ENCODE data around the gene WSCD2.

The WSCD2 gene

GRCh38 chr12:108179305-108179704 lies 50.2 kb downstream of the WSCD2 start:
- Histone ChIP-seq H3K36me3 (ENCODE audit: insufficient read depth, low read length) (no peaks in the 10 kb centered on the region), H3K4me3 (no peak overlapping the region), H3K27ac (no peak overlapping the region), H3K9me3 (ENCODE audit: low read depth, low read length) (no peaks in the 10 kb centered on the region), H3K9ac (ENCODE audit: insufficient read length) (no peak overlapping the region)
- no peak for DNase-seq (ENCODE audit: low read depth, low spot score)
- TF ChIP-seq POLR2AphosphoS5 (IDR thresholded peaks at IDR 0.05; ENCODE audit: borderline replicate concordance, low read depth, low read length) = no peak
- TF ChIP-seq EZH2 (IDR thresholded peaks at IDR 0.05) = no peak

- H3K27ac ChIP-seq = no peak overlapping the region
- DNase-seq (ENCODE audit: low read depth, low spot score) = no peak
- H3K36me3 ChIP-seq (ENCODE audit: insufficient read depth, low read length) = no peaks in the 10 kb centered on the region
- H3K9me3 ChIP-seq (ENCODE audit: low read depth, low read length) = no peaks in the 10 kb centered on the region
- H3K4me3 ChIP-seq = no peak overlapping the region
- TF ChIP-seq FOXP2 (optimal IDR thresholded peaks at IDR 0.05; ENCODE audit: control extremely low read depth, extremely low read length, insufficient read depth) = no peak
- TF ChIP-seq POLR2AphosphoS5 (IDR thresholded peaks at IDR 0.05; ENCODE audit: borderline replicate concordance, low read depth, low read length) = no peak
- no peak for TF ChIP-seq EZH2 (IDR thresholded peaks at IDR 0.05)
- H3K9ac ChIP-seq (ENCODE audit: insufficient read length) = no peak overlapping the region
These were observed 51.4 kb downstream of the WSCD2 start for GRCh38 chr12:108180255-108181094.

- Histone ChIP-seq H3K27ac (no peak overlapping the region), H3K9ac (ENCODE audit: insufficient read length) (no peak overlapping the region), H3K36me3 (ENCODE audit: insufficient read depth, low read length) (no peaks in the 10 kb centered on the region), H3K4me3 (no peak overlapping the region), H3K9me3 (ENCODE audit: low read depth, low read length) (no peaks in the 10 kb centered on the region)
- no peak for TF ChIP-seq FOXP2 (optimal IDR thresholded peaks at IDR 0.05; ENCODE audit: control extremely low read depth, extremely low read length, insufficient read depth)
- TF ChIP-seq EZH2 (IDR thresholded peaks at IDR 0.05) = no peak
- no peak for TF ChIP-seq POLR2AphosphoS5 (IDR thresholded peaks at IDR 0.05; ENCODE audit: borderline replicate concordance, low read depth, low read length)
- DNase-seq (ENCODE audit: low read depth, low spot score) = no peak
These were observed 52.0 kb downstream of the WSCD2 start for GRCh38 chr12:108181095-108181454.

- TF ChIP-seq FOXP2 (optimal IDR thresholded peaks at IDR 0.05; ENCODE audit: control extremely low read depth, extremely low read length, insufficient read depth) (no peak), EZH2 (IDR thresholded peaks at IDR 0.05) (no peak), POLR2AphosphoS5 (IDR thresholded peaks at IDR 0.05; ENCODE audit: borderline replicate concordance, low read depth, low read length) (no peak)
- no peak overlapping the region for H3K27ac ChIP-seq
- no peaks in the 10 kb centered on the region for H3K36me3 ChIP-seq (ENCODE audit: insufficient read depth, low read length)
- DNase-seq (ENCODE audit: low read depth, low spot score) = no peak
- no peak overlapping the region for H3K9ac ChIP-seq (ENCODE audit: insufficient read length)
- no peak overlapping the region for H3K4me3 ChIP-seq
- no peaks in the 10 kb centered on the region for H3K9me3 ChIP-seq (ENCODE audit: low read depth, low read length)
These were observed 53.0 kb downstream of the WSCD2 start for GRCh38 chr12:108182096-108182495.

- no peak for DNase-seq (ENCODE audit: low read depth, low spot score)
- TF ChIP-seq POLR2AphosphoS5 (IDR thresholded peaks at IDR 0.05; ENCODE audit: borderline replicate concordance, low read depth, low read length) = no peak
- no peak for TF ChIP-seq EZH2 (IDR thresholded peaks at IDR 0.05)
- TF ChIP-seq FOXP2 (optimal IDR thresholded peaks at IDR 0.05; ENCODE audit: control extremely low read depth, extremely low read length, insufficient read depth) = no peak
- H3K27ac ChIP-seq = no peak overlapping the region
- H3K9me3 ChIP-seq (ENCODE audit: low read depth, low read length) = no peaks in the 10 kb centered on the region
- no peak overlapping the region for H3K4me3 ChIP-seq
- H3K9ac ChIP-seq (ENCODE audit: insufficient read length) = no peak overlapping the region
- no peaks in the 10 kb centered on the region for H3K36me3 ChIP-seq (ENCODE audit: insufficient read depth, low read length)
These were observed 55.9 kb downstream of the WSCD2 start for GRCh38 chr12:108185002-108185401.

GRCh38 chr12:108187831-108188230 lies 58.7 kb downstream of the WSCD2 start:
- Histone ChIP-seq H3K27ac (no peak overlapping the region), H3K9ac (ENCODE audit: insufficient read length) (no peak overlapping the region), H3K36me3 (ENCODE audit: insufficient read depth, low read length) (no peaks in the 10 kb centered on the region), H3K9me3 (ENCODE audit: low read depth, low read length) (no peaks in the 10 kb centered on the region), H3K4me3 (no peak overlapping the region)
- TF ChIP-seq FOXP2 (optimal IDR thresholded peaks at IDR 0.05; ENCODE audit: control extremely low read depth, extremely low read length, insufficient read depth) (no peak), EZH2 (IDR thresholded peaks at IDR 0.05) (no peak), POLR2AphosphoS5 (IDR thresholded peaks at IDR 0.05; ENCODE audit: borderline replicate concordance, low read depth, low read length) (no peak)
- DNase-seq (ENCODE audit: low read depth, low spot score) = no peak

- Histone ChIP-seq H3K36me3 (ENCODE audit: insufficient read depth, low read length) (no peaks in the 10 kb centered on the region), H3K9me3 (ENCODE audit: low read depth, low read length) (no peaks in the 10 kb centered on the region), H3K9ac (ENCODE audit: insufficient read length) (no peak overlapping the region), H3K27ac (no peak overlapping the region), H3K4me3 (no peak overlapping the region)
- no peak for DNase-seq (ENCODE audit: low read depth, low spot score)
- TF ChIP-seq POLR2AphosphoS5 (IDR thresholded peaks at IDR 0.05; ENCODE audit: borderline replicate concordance, low read depth, low read length) (no peak), FOXP2 (optimal IDR thresholded peaks at IDR 0.05; ENCODE audit: control extremely low read depth, extremely low read length, insufficient read depth) (no peak), EZH2 (IDR thresholded peaks at IDR 0.05) (no peak)
These were observed 61.4 kb downstream of the WSCD2 start for GRCh38 chr12:108190529-108190928.

GRCh38 chr12:108191086-108191485 lies 62.0 kb downstream of the WSCD2 start:
- TF ChIP-seq POLR2AphosphoS5 (IDR thresholded peaks at IDR 0.05; ENCODE audit: borderline replicate concordance, low read depth, low read length) (no peak), FOXP2 (optimal IDR thresholded peaks at IDR 0.05; ENCODE audit: control extremely low read depth, extremely low read length, insufficient read depth) (no peak), EZH2 (IDR thresholded peaks at IDR 0.05) (no peak)
- no peak for DNase-seq (ENCODE audit: low read depth, low spot score)
- no peaks in the 10 kb centered on the region for H3K9me3 ChIP-seq (ENCODE audit: low read depth, low read length)
- H3K27ac ChIP-seq = no peak overlapping the region
- H3K9ac ChIP-seq (ENCODE audit: insufficient read length) = no peak overlapping the region
- H3K36me3 ChIP-seq (ENCODE audit: insufficient read depth, low read length) = no peaks in the 10 kb centered on the region
- no peak overlapping the region for H3K4me3 ChIP-seq

GRCh38 chr12:108191938-108192337 lies 62.9 kb downstream of the WSCD2 start:
- no peak overlapping the region for H3K4me3 ChIP-seq
- no peaks in the 10 kb centered on the region for H3K9me3 ChIP-seq (ENCODE audit: low read depth, low read length)
- no peak overlapping the region for H3K27ac ChIP-seq
- no peak overlapping the region for H3K9ac ChIP-seq (ENCODE audit: insufficient read length)
- no peaks in the 10 kb centered on the region for H3K36me3 ChIP-seq (ENCODE audit: insufficient read depth, low read length)
- TF ChIP-seq POLR2AphosphoS5 (IDR thresholded peaks at IDR 0.05; ENCODE audit: borderline replicate concordance, low read depth, low read length) (no peak), EZH2 (IDR thresholded peaks at IDR 0.05) (no peak), FOXP2 (optimal IDR thresholded peaks at IDR 0.05; ENCODE audit: control extremely low read depth, extremely low read length, insufficient read depth) (no peak)
- DNase-seq (ENCODE audit: low read depth, low spot score) = no peak
